GM21360 (cell line): ENCODE measurements around the gene LAMC1.

ENCODE experiments used
- ATAC-seq: cut with Tn5 transposase; IDR thresholded peaks from one replicate; pipeline ENCODE4 v1.9.1; 2021; ENCODE audit warnings: mild to moderate bottlenecking, moderate library complexity; ENCODE audit not compliant: unreplicated experiment

The LAMC1 gene

DNA sequence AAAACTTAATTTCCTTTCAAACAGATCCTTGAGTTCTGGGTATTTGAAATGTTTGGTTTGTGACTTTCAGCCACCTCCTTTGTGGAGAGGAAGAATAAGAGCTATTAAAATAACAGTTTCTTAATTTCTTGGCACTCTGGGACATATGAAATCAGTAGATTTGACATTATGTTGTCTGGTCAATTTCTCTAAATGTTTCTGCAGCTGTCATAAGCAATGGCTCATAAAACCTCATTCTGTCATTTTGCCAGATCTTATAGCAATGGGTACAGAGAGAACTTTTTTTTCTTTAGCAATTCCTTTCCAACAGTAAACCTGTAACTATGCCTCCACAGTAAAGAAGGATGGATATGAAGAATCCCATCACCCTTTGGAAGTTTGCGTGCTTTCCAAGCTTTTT is 52.6 kb downstream of the LAMC1 start:
- no peak for ATAC-seq

GRCh38 chr1:183077097-183077496 is 53.9 kb downstream of the LAMC1 start:
- no peak for ATAC-seq

DNA sequence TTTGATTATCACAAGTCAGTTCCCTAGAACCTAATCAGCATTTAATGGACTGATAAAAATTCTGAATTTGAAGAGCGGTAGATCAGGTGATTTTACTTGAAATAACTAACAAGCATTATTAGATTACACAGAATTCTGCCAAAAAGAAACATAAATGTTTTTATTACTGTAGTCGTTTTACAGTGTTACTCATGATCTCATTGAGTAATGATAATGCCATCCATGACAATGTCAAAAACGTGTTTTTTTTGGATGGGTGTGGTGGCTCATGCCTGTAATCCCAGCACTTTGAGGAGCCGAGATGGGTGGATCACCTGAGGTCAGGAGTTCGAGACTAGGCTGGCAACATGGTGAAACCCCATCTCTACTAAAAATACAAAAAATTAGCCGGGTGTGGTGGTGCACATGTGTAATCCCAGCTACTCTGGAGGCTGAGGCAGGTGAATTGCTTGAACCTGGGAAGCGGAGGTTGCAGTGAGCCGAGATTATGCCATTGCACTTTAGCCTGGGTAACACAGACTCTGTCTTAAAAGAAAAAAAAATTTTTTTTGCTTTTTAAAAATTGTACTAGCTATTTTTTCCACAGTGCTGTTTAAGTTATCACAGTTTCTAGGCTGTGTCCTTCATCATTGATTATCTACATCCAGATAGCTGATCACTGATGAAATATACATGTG is 56.6 kb downstream of the LAMC1 start:
- no peak for ATAC-seq

GRCh38 chr1:183080406-183080805 is 57.2 kb downstream of the LAMC1 start:
- ATAC-seq, result no peak

DNA sequence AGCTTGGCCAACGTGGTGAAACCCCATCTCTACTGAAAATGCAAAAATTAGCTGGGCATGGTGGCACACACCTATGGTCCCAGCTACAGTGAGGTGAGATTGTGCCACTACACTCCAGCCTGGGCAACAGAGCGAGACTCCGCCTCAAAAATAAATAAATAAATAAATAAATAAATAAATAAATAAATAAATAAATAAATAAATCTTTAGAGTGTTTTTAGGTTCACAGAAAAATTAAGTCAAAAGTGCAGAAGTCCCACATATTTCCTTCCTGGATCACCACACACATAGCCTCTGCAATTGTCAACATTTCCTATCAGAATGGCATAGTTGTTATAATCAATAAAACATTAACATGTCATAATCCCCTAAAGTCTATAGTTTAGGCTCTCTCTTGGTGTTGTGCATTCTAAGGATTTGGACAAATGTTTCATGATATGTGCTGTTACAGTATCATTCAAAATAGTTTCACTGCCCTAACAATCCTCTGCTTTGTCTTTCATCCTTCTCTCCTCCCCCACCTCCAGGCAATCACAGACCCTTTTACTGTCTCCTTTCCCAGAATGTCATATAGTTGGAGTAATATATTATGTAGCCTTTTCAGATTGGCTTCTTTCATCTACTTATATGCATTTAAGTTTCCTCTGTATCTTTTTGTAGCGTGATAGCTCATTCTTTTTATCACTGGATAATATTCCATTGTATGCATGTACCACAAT is 58.3 kb downstream of the LAMC1 start:
- ATAC-seq, result no peak

GRCh38 chr1:183082650-183083049 is 59.4 kb downstream of the LAMC1 start:
- ATAC-seq, result no peak

DNA sequence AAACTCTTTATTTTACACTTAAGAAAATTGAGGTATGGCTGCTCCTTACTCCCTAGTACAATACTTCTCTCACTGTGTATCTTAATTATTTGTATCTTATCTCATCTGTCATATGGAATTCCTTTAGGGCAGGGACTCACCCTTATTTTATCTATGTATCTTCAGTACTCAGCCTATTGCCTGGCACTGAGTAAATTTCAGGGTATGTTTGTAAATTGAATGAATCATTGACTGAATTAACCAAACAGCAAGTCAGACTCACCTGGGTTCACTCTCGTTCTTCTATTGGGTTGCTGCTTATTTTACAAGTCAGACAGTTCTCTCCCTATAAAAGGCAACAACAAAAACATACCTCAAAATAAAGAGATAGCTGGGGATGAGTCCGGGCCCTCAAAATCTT is 63.8 kb downstream of the LAMC1 start:
- ATAC-seq, result no peak

GRCh38 chr1:183089025-183089639 is 65.9 kb downstream of the LAMC1 start:
- no peak for ATAC-seq

DNA sequence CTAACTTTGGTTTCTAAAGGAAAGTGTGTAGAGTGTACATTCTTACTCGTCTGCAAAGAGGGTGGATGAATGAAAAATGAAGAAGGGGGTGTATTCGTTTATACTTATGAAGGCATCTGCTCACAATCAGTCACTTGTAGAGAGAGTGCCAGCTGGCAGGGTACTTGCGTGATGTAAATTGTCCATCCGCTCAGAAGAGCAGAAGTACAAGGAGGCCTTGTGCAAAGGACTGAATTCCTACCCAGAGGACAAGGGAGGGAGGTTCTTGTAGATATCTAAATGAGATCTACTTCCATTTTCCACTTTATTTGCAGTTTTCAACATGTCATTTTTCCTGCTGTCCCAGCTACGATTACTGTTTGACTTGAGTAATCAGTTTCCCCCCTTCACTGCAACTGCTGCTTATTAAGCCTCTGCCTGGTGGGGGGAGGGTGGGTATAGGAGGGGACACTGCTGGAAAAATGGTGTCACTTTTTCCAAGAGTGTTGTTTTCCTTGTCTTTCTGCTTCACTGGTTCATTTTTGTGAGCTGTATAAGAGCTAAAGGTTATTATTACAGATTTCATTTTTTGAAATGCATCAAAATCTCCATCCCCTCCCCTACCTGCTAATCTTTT is 67.3 kb downstream of the LAMC1 start:
- ATAC-seq, result no peak

GRCh38 chr1:183091181-183091580 is 68.0 kb downstream of the LAMC1 start:
- no peak for ATAC-seq

DNA sequence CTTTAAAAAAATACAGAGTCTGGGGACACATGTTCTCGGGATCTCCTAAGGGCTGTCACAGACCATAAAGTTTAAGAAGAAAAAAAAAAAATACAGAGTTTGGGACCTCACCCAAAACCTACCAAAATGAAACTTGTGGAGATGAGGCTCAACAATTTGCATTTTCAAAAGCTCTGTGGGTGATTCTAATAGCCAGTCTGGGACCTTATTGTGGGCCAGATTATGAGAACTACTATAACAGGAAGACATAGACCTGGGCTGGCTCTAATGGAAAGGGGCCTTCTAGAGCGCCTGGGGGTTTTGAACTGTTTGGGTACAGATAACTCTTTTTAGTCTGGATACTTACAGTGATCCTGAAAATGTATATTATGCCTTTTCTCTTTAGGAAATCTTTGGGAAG is 69.1 kb downstream of the LAMC1 start:
- ATAC-seq, result no peak

- ATAC-seq, result no peak
These were observed 69.9 kb downstream of the LAMC1 start for GRCh38 chr1:183093066-183093668.

- no peak for ATAC-seq
These were observed 70.6 kb downstream of the LAMC1 start for GRCh38 chr1:183093786-183094298.

DNA sequence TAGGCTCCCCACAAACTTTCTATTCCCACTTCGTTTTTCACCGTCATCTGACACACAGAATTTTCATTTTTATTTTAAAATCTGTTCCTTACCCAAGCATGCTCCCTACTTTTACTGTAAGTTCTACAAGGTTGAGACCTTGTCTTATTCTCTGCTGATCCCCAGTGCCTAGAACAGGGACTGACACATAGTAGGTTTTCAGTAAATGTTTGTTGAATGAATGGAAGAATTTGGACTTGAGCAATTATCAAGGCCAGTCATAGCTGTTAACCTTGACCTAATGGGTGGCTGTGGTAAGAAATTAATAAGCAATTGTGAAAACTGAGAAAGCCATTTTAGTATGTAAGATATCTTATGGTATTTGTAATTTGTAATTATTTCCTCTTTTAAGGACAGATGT is 71.1 kb downstream of the LAMC1 start:
- no peak for ATAC-seq

GRCh38 chr1:183096351-183096750 is 73.1 kb downstream of the LAMC1 start:
- ATAC-seq, result no peak

DNA sequence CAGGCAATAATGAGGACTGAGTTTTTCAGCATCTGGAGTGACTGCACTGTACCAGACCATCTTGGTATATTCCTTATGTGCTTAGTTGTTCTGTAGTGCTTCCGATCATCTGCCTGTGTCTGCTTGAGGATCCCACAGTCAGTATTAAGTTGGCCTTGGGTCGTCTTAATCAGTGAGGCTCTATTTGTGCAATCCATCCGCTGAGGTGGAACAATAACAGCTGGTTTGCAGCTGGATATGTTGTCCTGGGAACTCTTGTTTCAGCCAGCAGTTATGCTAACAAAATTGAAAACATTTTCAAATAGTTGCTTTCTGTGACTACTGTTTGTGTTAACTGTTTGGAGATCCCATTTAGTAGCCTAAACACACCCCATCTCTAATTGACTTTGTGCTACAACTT is 73.7 kb downstream of the LAMC1 start:
- no peak for ATAC-seq

GRCh38 chr1:183097438-183098051 is 74.3 kb downstream of the LAMC1 start:
- no peak for ATAC-seq

- ATAC-seq, result no peak
These were observed 75.1 kb downstream of the LAMC1 start for GRCh38 chr1:183098317-183098716.

- no peak for ATAC-seq
These were observed 77.2 kb downstream of the LAMC1 start for GRCh38 chr1:183100361-183100974.

GRCh38 chr1:183101081-183101480 is 77.9 kb downstream of the LAMC1 start:
- ATAC-seq, result no peak
